Mesodermal cell (in vitro differentiated cells): ENCODE data around the gene FMN1.
"Not testable (repeated sequence)": the region's sequence is repeated elsewhere in the genome, so short reads cannot be mapped to it uniquely, and the experiment has no call there.

ENCODE experiments used
- H3K27ac ChIP-seq: 2 replicates; pipeline ENCODE4 v1.7.0; 2013; ENCODE audit warnings: mild to moderate bottlenecking, low read depth, low read length, moderate library complexity; ENCODE audit not compliant: severe bottlenecking
- H3K36me3 ChIP-seq: 2 replicates; pipeline ENCODE4 v1.7.1; 2013; ENCODE audit warnings: mild to moderate bottlenecking, low read length, moderate library complexity; ENCODE audit not compliant: control insufficient read depth, insufficient read depth
- H3K4me1 ChIP-seq: one replicate; pipeline ENCODE4 v1.7.1; 2013; ENCODE audit warnings: mild to moderate bottlenecking, low read length; ENCODE audit not compliant: insufficient read depth, control insufficient read depth, poor library complexity, severe bottlenecking
- H3K4me3 ChIP-seq: 2 replicates; pipeline ENCODE4 v1.7.0; 2013; ENCODE audit warnings: low read length, control low read depth, mild to moderate bottlenecking; ENCODE audit not compliant: insufficient read depth, poor library complexity, severe bottlenecking; ENCODE audit errors: extremely low read depth
- H3K9me3 ChIP-seq: 2 replicates; pipeline ENCODE4 v1.7.1; 2013; ENCODE audit warnings: mild to moderate bottlenecking, low read length, moderate library complexity; ENCODE audit not compliant: control insufficient read depth
- WGBS, 2 experiments: methylation state at CpG; one replicate each; pipeline ENCODE4 v1.1.5; 2013; ENCODE audit warnings: missing lambda C conversion rate in 2 of 2; ENCODE audit not compliant: insufficient coverage in 2 of 2; 5-methylcytosine and 5-hydroxymethylcytosine counted together

FMN1 gene

DNA sequence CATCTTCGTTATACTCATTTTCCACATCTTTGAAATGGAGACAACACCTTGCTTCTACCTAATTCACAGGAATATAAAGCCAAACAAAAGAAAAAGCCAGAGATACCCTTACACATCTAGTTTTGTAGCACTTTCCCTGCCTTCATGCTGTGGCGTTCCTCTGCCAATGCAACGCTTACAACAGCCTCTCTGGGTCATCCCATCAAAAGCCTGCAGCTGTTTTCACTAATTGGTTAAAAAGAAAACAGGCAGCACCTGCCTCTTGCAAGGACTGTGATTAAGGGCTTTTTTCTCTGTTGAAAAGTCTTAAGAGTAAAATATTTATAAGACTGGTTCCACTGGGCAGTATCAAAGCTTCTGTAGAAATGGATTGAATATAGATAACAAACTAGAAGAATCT is 120.3 kb downstream of the FMN1 start:
- Histone ChIP-seq H3K36me3 (no peaks in the 10 kb centered on the region), H3K27ac (no peak overlapping the region), H3K9me3 (no peaks in the 10 kb centered on the region), H3K4me1 (no peaks in the 10 kb centered on the region), H3K4me3 (no peak overlapping the region)
- WGBS, 2 experiments: 74 to 90% methylated on average over 1 to 3 of the region's 3 CpGs

DNA sequence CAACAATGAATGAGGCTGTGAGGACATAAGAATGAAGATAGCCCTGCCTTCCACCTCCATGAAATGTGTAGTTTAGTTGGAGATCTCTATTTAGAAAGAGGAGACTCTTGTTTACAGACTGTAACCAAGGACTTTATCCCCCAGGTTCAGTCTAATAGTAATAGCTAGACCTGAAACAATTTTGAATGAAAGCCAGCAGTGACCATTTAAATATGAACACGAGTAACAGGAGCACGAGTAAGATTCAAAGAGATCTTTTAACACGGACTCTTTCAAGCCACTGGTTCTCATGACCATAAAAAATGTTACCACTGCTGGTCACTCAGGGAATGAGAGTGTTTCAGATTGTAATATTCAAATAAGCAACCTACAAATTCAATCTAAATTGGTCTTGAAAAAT is 123.1 kb downstream of the FMN1 start:
- peaks cover 11% of the 10 kb centered on the region for H3K4me1 ChIP-seq
- no peak overlapping the region for H3K27ac ChIP-seq
- no peaks in the 10 kb centered on the region for H3K36me3 ChIP-seq
- H3K4me3 ChIP-seq: no peak overlapping the region
- 88 to 94% methylated on average over 2 to 3 of the region's 3 CpGs for WGBS, 2 experiments
- H3K9me3 ChIP-seq: no peaks in the 10 kb centered on the region

GRCh38 chr15:33069903-33070302 is 124.6 kb downstream of the FMN1 start:
- H3K9me3 ChIP-seq, H3K4me3 ChIP-seq, H3K36me3 ChIP-seq, H3K27ac ChIP-seq: not testable (repeated sequence)
- WGBS, 2 experiments: 85 to 95% methylated on average over 12 to 16 of the region's 16 CpGs
- H3K4me1 ChIP-seq: peaks cover 11% of the 10 kb centered on the region

DNA sequence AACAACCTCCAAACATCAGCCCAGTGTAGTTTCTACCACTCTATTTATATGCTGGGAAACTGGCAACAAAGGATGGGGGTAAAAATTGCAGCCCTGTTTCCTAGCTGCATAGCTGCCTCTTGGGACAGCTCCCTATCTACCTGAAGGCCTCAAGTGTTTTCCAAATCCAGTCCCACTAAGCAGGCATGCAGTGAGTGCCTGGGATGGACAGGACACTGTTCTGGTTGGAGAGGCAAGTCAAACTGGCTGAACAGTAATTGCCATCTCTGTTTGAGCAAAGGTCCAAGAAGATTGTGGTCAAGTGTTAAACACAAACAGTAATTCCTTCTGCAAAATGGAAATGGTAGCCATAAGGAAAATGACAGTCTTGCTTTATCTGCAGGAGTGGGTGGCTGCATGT is 125.4 kb downstream of the FMN1 start:
- no peak overlapping the region for H3K4me3 ChIP-seq
- H3K9me3 ChIP-seq: no peaks in the 10 kb centered on the region
- H3K36me3 ChIP-seq: no peaks in the 10 kb centered on the region
- H3K27ac ChIP-seq: no peak overlapping the region
- peaks cover 11% of the 10 kb centered on the region for H3K4me1 ChIP-seq

- Histone ChIP-seq H3K4me1 (peaks cover 11% of the 10 kb centered on the region), H3K4me3 (no peak overlapping the region), H3K9me3 (no peaks in the 10 kb centered on the region), H3K27ac (peak overlapping the region; percentile 51), H3K36me3 (no peaks in the 10 kb centered on the region)
- 35 to 44% methylated on average over 8 of the region's 8 CpGs for WGBS, 2 experiments
Observed at GRCh38 chr15:33068511-33068990, 126.0 kb downstream of the FMN1 start.

DNA sequence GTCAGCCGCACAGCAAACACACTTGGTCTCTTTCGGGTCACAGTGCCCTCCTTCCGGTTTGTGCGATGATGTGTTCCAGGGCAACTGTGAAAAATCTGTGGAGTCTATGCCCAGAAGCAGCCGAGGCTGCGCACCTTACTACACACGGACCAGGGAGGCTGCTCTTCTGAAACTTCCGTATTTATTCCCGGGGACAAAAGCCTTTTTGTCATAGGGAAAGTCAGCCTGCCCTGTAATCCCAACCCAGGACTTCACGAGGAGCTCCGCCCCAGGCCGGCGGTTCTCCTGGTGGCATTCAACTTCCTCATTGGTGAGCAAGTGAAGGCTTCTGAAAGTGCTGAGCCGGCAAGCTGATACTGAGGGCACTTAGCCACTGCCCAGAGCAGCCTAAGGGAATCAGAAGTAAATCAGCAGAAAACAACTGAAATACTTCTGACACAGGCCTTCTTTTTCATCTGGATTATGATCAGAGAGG is 126.5 kb downstream of the FMN1 start:
- Histone ChIP-seq H3K9me3 (no peaks in the 10 kb centered on the region), H3K27ac (peak overlapping the region; percentile 51), H3K4me1 (peaks cover 11% of the 10 kb centered on the region), H3K4me3 (no peak overlapping the region), H3K36me3 (no peaks in the 10 kb centered on the region)
- 55 to 58% methylated on average over 14 of the region's 14 CpGs for WGBS, 2 experiments

DNA sequence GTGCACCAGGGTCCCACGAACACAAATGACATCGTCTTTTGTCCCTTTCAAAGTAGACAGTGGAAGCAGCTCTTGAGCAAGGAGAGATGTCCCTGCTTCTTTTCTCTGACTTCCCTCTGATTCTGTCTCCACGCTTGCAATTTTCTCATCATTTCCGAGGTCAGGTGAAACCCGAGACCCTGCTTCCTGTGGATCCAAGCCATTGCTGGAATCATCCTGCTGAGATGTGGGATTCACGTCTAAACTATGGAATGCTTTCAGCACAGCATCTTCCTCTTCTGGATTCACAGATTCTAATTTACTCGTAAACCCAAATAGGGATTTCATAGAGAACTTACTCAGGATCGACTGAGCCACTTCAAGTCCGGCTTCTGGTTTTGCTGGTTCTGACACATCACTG is 127.1 kb downstream of the FMN1 start:
- H3K4me1 ChIP-seq: peaks cover 11% of the 10 kb centered on the region
- no peak overlapping the region for H3K4me3 ChIP-seq
- no peak overlapping the region for H3K27ac ChIP-seq
- H3K36me3 ChIP-seq: no peaks in the 10 kb centered on the region
- H3K9me3 ChIP-seq: no peaks in the 10 kb centered on the region
- WGBS, 2 experiments: 74 to 79% methylated on average over 9 of the region's 9 CpGs

DNA sequence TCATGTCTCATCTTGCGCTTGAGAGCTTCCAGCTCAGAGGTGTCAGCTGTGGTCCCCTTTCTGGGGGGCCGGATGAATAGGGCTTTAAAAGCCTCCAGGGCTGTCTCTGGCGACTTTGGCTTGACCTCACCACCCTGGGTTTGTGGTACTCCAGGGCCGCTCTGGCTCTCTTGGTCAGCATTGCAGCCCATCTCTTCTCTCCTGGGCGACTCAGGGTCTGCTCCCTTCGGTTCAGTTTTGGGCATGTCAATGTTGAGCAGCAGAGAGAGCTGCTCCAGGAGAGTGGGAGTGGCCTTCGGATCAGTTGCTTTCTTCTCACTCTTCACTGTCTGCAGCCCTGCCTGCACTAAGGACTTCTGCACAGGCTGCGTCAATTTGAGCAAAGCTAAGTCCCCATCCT is 127.9 kb downstream of the FMN1 start:
- Histone ChIP-seq H3K9me3 (no peaks in the 10 kb centered on the region), H3K4me1 (peaks cover 11% of the 10 kb centered on the region), H3K27ac (no peak overlapping the region), H3K36me3 (no peaks in the 10 kb centered on the region), H3K4me3 (no peak overlapping the region)
- 88 to 89% methylated on average over 7 to 8 of the region's 8 CpGs for WGBS, 2 experiments

- H3K36me3 ChIP-seq: no peaks in the 10 kb centered on the region
- no peak overlapping the region for H3K27ac ChIP-seq
- no peak overlapping the region for H3K4me3 ChIP-seq
- peaks cover 11% of the 10 kb centered on the region for H3K4me1 ChIP-seq
- H3K9me3 ChIP-seq: no peaks in the 10 kb centered on the region
- WGBS, 2 experiments: 67% methylated on average over 1 of the region's 3 CpGs; no CpG with 5 or more reads in 1 of the 2 experiments
Observed at GRCh38 chr15:33064878-33065277, 129.6 kb downstream of the FMN1 start.

- Histone ChIP-seq H3K4me1 (no peaks in the 10 kb centered on the region), H3K27ac (no peak overlapping the region), H3K9me3 (peaks cover 3% of the 10 kb centered on the region), H3K4me3 (no peak overlapping the region), H3K36me3 (no peaks in the 10 kb centered on the region)
- WGBS, 2 experiments: 93% methylated on average over 3 of the region's 3 CpGs; no CpG with 5 or more reads in 1 of the 2 experiments
Observed at GRCh38 chr15:33059184-33059583, 135.3 kb downstream of the FMN1 start.

GRCh38 chr15:33057845-33058244 is 136.7 kb downstream of the FMN1 start:
- Histone ChIP-seq H3K9me3 (peaks cover 6% of the 10 kb centered on the region), H3K4me1 (no peaks in the 10 kb centered on the region), H3K36me3 (no peaks in the 10 kb centered on the region), H3K27ac (no peak overlapping the region), H3K4me3 (no peak overlapping the region)
- WGBS, 2 experiments: 95 to 100% methylated on average over 4 to 6 of the region's 8 CpGs
